ENCODE results near the gene KCNA2. TPM values are rescaled to one million over a fixed set of nuclear protein-coding genes. Genes with fewer than 3 reads are reported as not detected.

The KCNA2 gene
- total and polyA plus RNA-seq, 2 donors (not counting 1 experiment from before 2014, with no cell fraction given) = 0.39 to 0.59 TPM

DNA sequence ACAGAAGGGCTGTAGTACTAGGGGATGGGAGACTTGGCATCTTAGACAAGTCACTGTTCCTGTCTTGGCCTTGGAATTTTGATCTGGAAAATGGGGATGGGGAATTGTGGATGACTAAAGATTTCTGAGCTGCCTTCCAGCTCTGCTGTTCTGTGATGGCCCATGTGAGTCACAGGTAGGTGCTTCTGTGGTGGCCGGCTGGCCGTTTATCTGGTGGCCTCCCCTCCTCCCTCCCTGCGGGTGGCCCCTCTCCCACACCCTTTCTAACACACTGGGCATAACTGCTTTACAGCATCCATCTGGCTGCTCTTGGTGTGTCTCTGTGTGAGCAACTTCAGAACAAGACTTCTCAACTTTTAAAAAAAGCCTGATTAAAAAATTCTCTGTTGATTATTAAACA lies 35.9 kb downstream of the KCNA2 start:
- no peaks in the 10 kb centered on the region for H3K4me1 ChIP-seq (ENCODE audit: control insufficient read depth in 2 of 2, insufficient read depth in 2 of 2, low read length in 2 of 2)
- H3K27ac Mint-ChIP-seq = no peak overlapping the region
- H3K4me3 ChIP-seq (ENCODE audit: control extremely low read depth in 1 of 5, extremely low read depth in 1 of 5, insufficient read depth in 1 of 5, low read depth in 2 of 5, low read length in 4 of 5) = no peak overlapping the region
- WGBS (ENCODE audit: insufficient coverage) = 31% methylated on average over 2 of the region's 3 CpGs
- DNase-seq = no peak
- CTCF ChIA-PET = interaction anchor here (1.5 kb wide), 1 partner anchor 14 kb away, joined by 7 read pairs; no protein-coding TSS in a partner anchor
- H3K27me3 Mint-ChIP-seq = peaks cover 40% of the 10 kb centered on the region
- H3K4me1 Mint-ChIP-seq = no peaks in the 10 kb centered on the region
- H3K4me3 Mint-ChIP-seq = no peak overlapping the region
- no peak overlapping the region for H3K4me2 ChIP-seq (replicated peaks; ENCODE audit: low read depth, low read length, poor library complexity, severe bottlenecking)
- intact Hi-C loops (cut with micrococcal nuclease) = no loop called here
- no peaks in the 10 kb centered on the region for H3K79me2 ChIP-seq (ENCODE audit: control insufficient read depth, insufficient read depth, low read length)
- no peak overlapping the region for H3K27ac ChIP-seq (ENCODE audit: low read length in 2 of 2)
- no peaks in the 10 kb centered on the region for H3K36me3 ChIP-seq (replicated peaks in 1 of 2; ENCODE audit: control extremely low read depth in 1 of 2, control insufficient read depth in 1 of 2, extremely low read depth in 1 of 2, insufficient read depth in 2 of 2, low read length in 1 of 2)
- H3K9me3 Mint-ChIP-seq (ENCODE audit: insufficient read depth) = no peaks in the 10 kb centered on the region
- TF ChIP-seq, protein P1, sequence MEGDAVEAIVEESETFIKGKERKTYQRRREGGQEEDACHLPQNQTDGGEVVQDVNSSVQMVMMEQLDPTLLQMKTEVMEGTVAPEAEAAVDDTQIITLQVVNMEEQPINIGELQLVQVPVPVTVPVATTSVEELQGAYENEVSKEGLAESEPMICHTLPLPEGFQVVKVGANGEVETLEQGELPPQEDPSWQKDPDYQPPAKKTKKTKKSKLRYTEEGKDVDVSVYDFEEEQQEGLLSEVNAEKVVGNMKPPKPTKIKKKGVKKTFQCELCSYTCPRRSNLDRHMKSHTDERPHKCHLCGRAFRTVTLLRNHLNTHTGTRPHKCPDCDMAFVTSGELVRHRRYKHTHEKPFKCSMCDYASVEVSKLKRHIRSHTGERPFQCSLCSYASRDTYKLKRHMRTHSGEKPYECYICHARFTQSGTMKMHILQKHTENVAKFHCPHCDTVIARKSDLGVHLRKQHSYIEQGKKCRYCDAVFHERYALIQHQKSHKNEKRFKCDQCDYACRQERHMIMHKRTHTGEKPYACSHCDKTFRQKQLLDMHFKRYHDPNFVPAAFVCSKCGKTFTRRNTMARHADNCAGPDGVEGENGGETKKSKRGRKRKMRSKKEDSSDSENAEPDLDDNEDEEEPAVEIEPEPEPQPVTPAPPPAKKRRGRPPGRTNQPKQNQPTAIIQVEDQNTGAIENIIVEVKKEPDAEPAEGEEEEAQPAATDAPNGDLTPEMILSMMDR (IDR thresholded peaks at IDR 0.05) = no peak
- no peak for TF ChIP-seq EZH2 (IDR thresholded peaks at IDR 0.05; ENCODE audit: borderline replicate concordance, insufficient read depth, low read depth, low read length, poor library complexity, severe bottlenecking)
- ATAC-seq (ENCODE audit: low read depth) = no peak
- POLR2A ChIA-PET = no interaction called here
- H2AFZ ChIP-seq (ENCODE audit: insufficient read depth, low read depth, low read length, poor library complexity, severe bottlenecking) = no peak overlapping the region
- H4K20me1 ChIP-seq (ENCODE audit: control insufficient read depth, insufficient read depth, low read length, poor library complexity, severe bottlenecking) = no peaks in the 10 kb centered on the region
- H3K9me3 ChIP-seq (ENCODE audit: control extremely low read depth in 1 of 3, control insufficient read depth in 2 of 3, insufficient read depth in 1 of 3, low read length in 2 of 3) = no peaks in the 10 kb centered on the region
- H3K27me3 ChIP-seq (replicated peaks in 1 of 4; ENCODE audit: control extremely low read depth in 1 of 4, control insufficient read depth in 3 of 4, insufficient read depth in 4 of 4, low read length in 3 of 4) = peaks cover 0 to 22% (median 3%) of the 10 kb centered on the region in 4 experiments
- no peak overlapping the region for H3K9ac ChIP-seq (ENCODE audit: low read length)

GRCh38 chr1:110566836-110567235 lies 39.3 kb downstream of the KCNA2 start:
- H3K4me1 ChIP-seq (ENCODE audit: control insufficient read depth in 2 of 2, insufficient read depth in 2 of 2, low read length in 2 of 2) = no peaks in the 10 kb centered on the region
- no peak overlapping the region for H3K9ac ChIP-seq (ENCODE audit: low read length)
- no peak overlapping the region for H3K27ac ChIP-seq (ENCODE audit: low read length in 2 of 2)
- H3K9me3 Mint-ChIP-seq (ENCODE audit: insufficient read depth) = no peaks in the 10 kb centered on the region
- no peaks in the 10 kb centered on the region for H4K20me1 ChIP-seq (ENCODE audit: control insufficient read depth, insufficient read depth, low read length, poor library complexity, severe bottlenecking)
- TF ChIP-seq, protein P1 (IDR thresholded peaks at IDR 0.05) = no peak
- no peak for TF ChIP-seq EZH2 (IDR thresholded peaks at IDR 0.05; ENCODE audit: borderline replicate concordance, insufficient read depth, low read depth, low read length, poor library complexity, severe bottlenecking)
- ChIA-PET CTCF (no interaction called here), POLR2A (no interaction called here)
- no peaks in the 10 kb centered on the region for H3K36me3 ChIP-seq (replicated peaks in 1 of 2; ENCODE audit: control extremely low read depth in 1 of 2, control insufficient read depth in 1 of 2, extremely low read depth in 1 of 2, insufficient read depth in 2 of 2, low read length in 1 of 2)
- ATAC-seq (ENCODE audit: low read depth) = no peak
- no peak overlapping the region for H3K4me3 Mint-ChIP-seq
- intact Hi-C loops (cut with micrococcal nuclease) = no loop called here
- WGBS (ENCODE audit: insufficient coverage) = 83% methylated on average over 3 of the region's 3 CpGs
- H3K4me3 ChIP-seq (ENCODE audit: control extremely low read depth in 1 of 5, extremely low read depth in 1 of 5, insufficient read depth in 1 of 5, low read depth in 2 of 5, low read length in 4 of 5) = no peak overlapping the region
- no peak overlapping the region for H3K4me2 ChIP-seq (replicated peaks; ENCODE audit: low read depth, low read length, poor library complexity, severe bottlenecking)
- H3K9me3 ChIP-seq (ENCODE audit: control extremely low read depth in 1 of 3, control insufficient read depth in 2 of 3, insufficient read depth in 1 of 3, low read length in 2 of 3) = no peaks in the 10 kb centered on the region
- peaks cover 55% of the 10 kb centered on the region for H3K27me3 Mint-ChIP-seq
- no peaks in the 10 kb centered on the region for H3K4me1 Mint-ChIP-seq
- no peak for DNase-seq
- H3K27ac Mint-ChIP-seq = no peak overlapping the region
- H3K27me3 ChIP-seq (replicated peaks in 1 of 4; ENCODE audit: control extremely low read depth in 1 of 4, control insufficient read depth in 3 of 4, insufficient read depth in 4 of 4, low read length in 3 of 4) = peaks cover 0 to 13% (median 1%) of the 10 kb centered on the region in 4 experiments
- H2AFZ ChIP-seq (ENCODE audit: insufficient read depth, low read depth, low read length, poor library complexity, severe bottlenecking) = no peak overlapping the region
- no peaks in the 10 kb centered on the region for H3K79me2 ChIP-seq (ENCODE audit: control insufficient read depth, insufficient read depth, low read length)

All from B cell (primary cell).